GM21390 (cell line): ENCODE data around the gene REXO2.

Experiments
- ATAC-seq: cut with Tn5 transposase; IDR thresholded peaks from one replicate; pipeline ENCODE4 v1.9.1; 2021; ENCODE audit not compliant: unreplicated experiment

Gene REXO2

GRCh38 chr11:114440971-114441763 lies 1.9 kb downstream of the REXO2 start:
- no peak for ATAC-seq

- no peak for ATAC-seq
These were observed 2.7 kb downstream of the REXO2 start for GRCh38 chr11:114441921-114442320.

GRCh38 chr11:114442536-114442935 lies 3.3 kb downstream of the REXO2 start:
- ATAC-seq, result no peak

- ATAC-seq, result no peak
These were observed 8.2 kb downstream of the REXO2 start for GRCh38 chr11:114447444-114447843.

- ATAC-seq, result no peak
These were observed 8.6 kb downstream of the REXO2 start for GRCh38 chr11:114447892-114448291.

- no peak for ATAC-seq
These were observed 9.6 kb downstream of the REXO2 start for GRCh38 chr11:114448749-114449482.

GRCh38 chr11:114449845-114450244 lies 10.6 kb downstream of the REXO2 start:
- ATAC-seq, result no peak

- ATAC-seq, result no peak
These were observed 13.1 kb downstream of the REXO2 start for GRCh38 chr11:114452399-114452798.

- no peak for ATAC-seq
These were observed 24.7 kb downstream of the REXO2 start for GRCh38 chr11:114463999-114464398.

- ATAC-seq, result no peak
These were observed 27.5 kb downstream of the REXO2 start for GRCh38 chr11:114466742-114467141.

- ATAC-seq, result no peak
These were observed 33.4 kb downstream of the REXO2 start for GRCh38 chr11:114472661-114473060.

GRCh38 chr11:114478001-114478410 lies 38.7 kb downstream of the REXO2 start:
- ATAC-seq, result no peak

- ATAC-seq, result no peak
These were observed 39.5 kb downstream of the REXO2 start for GRCh38 chr11:114478768-114479167.

- no peak for ATAC-seq
These were observed 40.1 kb downstream of the REXO2 start for GRCh38 chr11:114479331-114479730.

- no peak for ATAC-seq
These were observed 42.8 kb downstream of the REXO2 start for GRCh38 chr11:114482114-114482513.

GRCh38 chr11:114483929-114484328 lies 44.7 kb downstream of the REXO2 start:
- no peak for ATAC-seq

GRCh38 chr11:114496915-114497314 lies 57.6 kb downstream of the REXO2 start:
- no peak for ATAC-seq

GRCh38 chr11:114499756-114500155 lies 60.5 kb downstream of the REXO2 start:
- no peak for ATAC-seq
